Stimulated activated CD4-positive, alpha-beta T cell treated with anti-CD3 and anti-CD28 coated beads, Interleukin-4, amount 100 ng/mL, for 24 hours (primary cell): ENCODE results near the gene PSD.

Experiments used
- DNase-seq: peaks from one replicate; pipeline ENCODE4 v3.0.0-alpha.2; 2020

PSD gene

GRCh38 chr10:102382871-102383270 is 35.7 kb downstream of the PSD start:
- no peak for DNase-seq

- no peak for DNase-seq
Measured at GRCh38 chr10:102381983-102382382, 36.6 kb downstream of the PSD start.

GRCh38 chr10:102379383-102379782 is 39.2 kb downstream of the PSD start:
- no peak for DNase-seq

- no peak for DNase-seq
Measured at GRCh38 chr10:102376901-102377300, 41.7 kb downstream of the PSD start.

GRCh38 chr10:102375867-102376266 is 42.7 kb downstream of the PSD start:
- DNase-seq, result no peak

- no peak for DNase-seq
Measured at GRCh38 chr10:102375250-102375649, 43.3 kb downstream of the PSD start.

- DNase-seq, result no peak
Measured at GRCh38 chr10:102371295-102371694, 47.3 kb downstream of the PSD start.

GRCh38 chr10:102368077-102368476 is 50.5 kb downstream of the PSD start:
- no peak for DNase-seq

GRCh38 chr10:102367441-102367840 is 51.1 kb downstream of the PSD start:
- DNase-seq, result no peak

- no peak for DNase-seq
Measured at GRCh38 chr10:102358712-102359382, 59.7 kb downstream of the PSD start.

- DNase-seq, result no peak
Measured at GRCh38 chr10:102354451-102354850, 64.1 kb downstream of the PSD start.
